Tibial nerve (tissue), 4 donors: ENCODE results near the gene FTH1. TPM values are rescaled to one million over a fixed set of nuclear protein-coding genes. Genes with fewer than 3 reads are reported as not detected.

Source experiments
- DNase-seq, 2 donors: peaks; one replicate each; pipeline ENCODE4 v3.0.0-alpha.2; 2019; ENCODE audit warnings: low spot score in 2 of 2
- H3K27ac ChIP-seq, 4 donors: fragments of 200-600 bp; sonication (generic) in 3 of 4; one replicate each; pipeline ENCODE4 v1.5.1; 2017 to 2019; ENCODE audit warnings: mild to moderate bottlenecking in 1 of 4
- H3K27me3 ChIP-seq, 2 donors: fragments of 200-600 bp; sonication (generic) in 1 of 2; one replicate each; pipeline versions ENCODE4 v1.5.1 to v1.6.0; 2017 to 2019
- H3K36me3 ChIP-seq, 3 donors: fragments of 200-600 bp; sonication (generic); one replicate each; pipeline ENCODE4 v1.5.1; 2018 to 2019
- H3K4me1 ChIP-seq, 4 donors: fragments of 200-600 bp; sonication (generic) in 3 of 4; one replicate each; pipeline ENCODE4 v1.5.1; 2017 to 2019
- H3K4me3 ChIP-seq, 4 donors: fragments of 200-600 bp; sonication (generic) in 3 of 4; one replicate each; pipeline ENCODE4 v1.5.1; 2017 to 2019; ENCODE audit warnings: mild to moderate bottlenecking in 1 of 4, moderate library complexity in 1 of 4
- H3K9me3 ChIP-seq, 4 donors: fragments of 200-600 bp; sonication (generic) in 3 of 4; one replicate each; pipeline ENCODE4 v1.5.1; 2017 to 2019
- CTCF ChIP-seq, 5 experiments: fragments of 200-600 bp in 3 of 5; fragments of 450-650 bp in 2 of 5; sonication (generic) in 3 of 5; IDR thresholded peaks; one replicate each; pipeline ENCODE4 v1.5.1; 2016 to 2019; ENCODE audit warnings: antibody characterized with exemption in 5 of 5, mild to moderate bottlenecking in 3 of 5, moderate library complexity in 2 of 5
- EP300 ChIP-seq, 2 donors: sonication (generic); formaldehyde crosslinking; IDR thresholded peaks; one replicate each; pipeline ENCODE4 v1.6.1; 2017; ENCODE audit warnings: antibody characterized with exemption in 2 of 2, mild to moderate bottlenecking in 1 of 2
- POLR2A ChIP-seq, 2 donors: fragments of 450-650 bp; IDR thresholded peaks; one replicate each; pipeline ENCODE4 v1.6.1; 2017; ENCODE audit warnings: antibody characterized with exemption in 2 of 2, mild to moderate bottlenecking in 2 of 2, moderate library complexity in 2 of 2
- WGBS, 2 donors: methylation state at CpG; one replicate each; pipeline ENCODE4 v1.1.5; 2018; 5-methylcytosine and 5-hydroxymethylcytosine counted together
- total RNA-seq, 4 donors: library from RNA; depleted of rRNA; stranded (reverse); fragments of >200 nt; gene quantifications; one replicate each; pipeline ENCODE4 v1.1.0, GENCODE V29; 2016

The FTH1 gene
- total RNA-seq, 4 donors from 2014 or later, result 3,872 to 5,003 (median 4,779) TPM

- no peak overlapping the region for H3K4me3 ChIP-seq
- peaks cover 0 to 73% (median 57%) of the 10 kb centered on the region in 4 donors for H3K4me1 ChIP-seq
- no peak for DNase-seq
- no peaks in the 10 kb centered on the region for H3K27me3 ChIP-seq
- H3K27ac ChIP-seq, result peak overlapping the region in 3 of 4 donors; percentile 99 to 100 (median 100)
- 32 to 38% methylated on average over 2 of the region's 2 CpGs for WGBS, 2 donors
- peaks cover 2 to 57% (median 3%) of the 10 kb centered on the region in 3 donors for H3K36me3 ChIP-seq
- TF ChIP-seq POLR2A (IDR thresholded peaks at IDR 0.05) (no peak), CTCF (IDR thresholded peaks at IDR 0.05) (no peak), EP300 (IDR thresholded peaks at IDR 0.05) (no peak)
- no peaks in the 10 kb centered on the region for H3K9me3 ChIP-seq
These were observed 8.3 kb downstream of the FTH1 start for GRCh38 chr11:61959114-61959513.

- Histone ChIP-seq H3K4me1 (peaks cover 0 to 72% (median 53%) of the 10 kb centered on the region in 4 donors), H3K4me3 (no peak overlapping the region), H3K27ac (peak overlapping the region in 3 of 4 donors; percentile 99 to 100 (median 100)), H3K36me3 (peaks cover 0 to 52% (median 2%) of the 10 kb centered on the region in 3 donors), H3K9me3 (no peaks in the 10 kb centered on the region), H3K27me3 (no peaks in the 10 kb centered on the region)
- DNase-seq, result no peak
- WGBS, 2 donors, result 59 to 61% methylated on average over 3 of the region's 3 CpGs
- TF ChIP-seq POLR2A (IDR thresholded peaks at IDR 0.05), result no peak
- TF ChIP-seq CTCF (IDR thresholded peaks at IDR 0.05), result no peak
- no peak for TF ChIP-seq EP300 (IDR thresholded peaks at IDR 0.05)
These were observed 8.8 kb downstream of the FTH1 start for GRCh38 chr11:61958590-61958989.

- Histone ChIP-seq H3K4me3 (no peak overlapping the region), H3K27me3 (no peaks in the 10 kb centered on the region), H3K27ac (peak overlapping the region; percentile 56 to 96 (median 93)), H3K9me3 (no peaks in the 10 kb centered on the region), H3K4me1 (peaks cover 0 to 58% (median 39%) of the 10 kb centered on the region in 4 donors), H3K36me3 (peaks cover 0 to 40% (median 2%) of the 10 kb centered on the region in 3 donors)
- TF ChIP-seq EP300 (IDR thresholded peaks at IDR 0.05) (no peak), CTCF (IDR thresholded peaks at IDR 0.05) (no peak), POLR2A (IDR thresholded peaks at IDR 0.05) (no peak)
- DNase-seq, result no peak
- WGBS, 2 donors, result 82 to 86% methylated on average over 6 to 7 of the region's 7 CpGs
These were observed 10.2 kb downstream of the FTH1 start for GRCh38 chr11:61957021-61957770.

GRCh38 chr11:61956191-61957020, 11.0 kb downstream of the FTH1 start:
- 87 to 95% methylated on average over 20 of the region's 20 CpGs for WGBS, 2 donors
- Histone ChIP-seq H3K9me3 (no peaks in the 10 kb centered on the region), H3K27ac (peak overlapping the region; percentile 91 to 96 (median 93))

More at GRCh38 chr11:61956191-61957020, 11.0 kb downstream of the FTH1 start:
- no peak for DNase-seq
- TF ChIP-seq CTCF (IDR thresholded peaks at IDR 0.05) (no peak), POLR2A (IDR thresholded peaks at IDR 0.05) (no peak), EP300 (IDR thresholded peaks at IDR 0.05) (no peak)
- Histone ChIP-seq H3K27me3 (no peaks in the 10 kb centered on the region), H3K4me1 (peaks cover 0 to 56% (median 31%) of the 10 kb centered on the region in 4 donors), H3K4me3 (peak overlapping the region; percentile 37 to 56 (median 48)), H3K36me3 (peaks cover 0 to 39% (median 2%) of the 10 kb centered on the region in 3 donors)
